Measurements from ENCODE around the gene INO80B.
"Not testable (repeated sequence)": the region's sequence is repeated elsewhere in the genome, so short reads cannot be mapped to it uniquely, and the experiment has no call there.

The INO80B gene

GRCh38 chr2:74425523-74425922 is 29.4 kb upstream of the INO80B start:
- DNase-seq (ENCODE audit: low read depth in 2 of 2): no peak

- DNase-seq (ENCODE audit: low read depth in 2 of 2): no peak
Measured at GRCh38 chr2:74426181-74426758, 28.6 kb upstream of the INO80B start.

- no peak for DNase-seq (ENCODE audit: low read depth in 2 of 2)
Measured at GRCh38 chr2:74427551-74427950, 27.3 kb upstream of the INO80B start.

GRCh38 chr2:74428675-74429074 is 26.2 kb upstream of the INO80B start:
- no peak for DNase-seq (ENCODE audit: low read depth in 2 of 2)

GRCh38 chr2:74429487-74430451 is 25.1 kb upstream of the INO80B start:
- no peak for DNase-seq (ENCODE audit: low read depth in 2 of 2)

GRCh38 chr2:74430502-74430901 is 24.4 kb upstream of the INO80B start:
- no peak for DNase-seq (ENCODE audit: low read depth in 2 of 2)

- DNase-seq (ENCODE audit: low read depth in 2 of 2): no peak
Measured at GRCh38 chr2:74436111-74436805, 18.6 kb upstream of the INO80B start.

GRCh38 chr2:74436848-74437695 is 17.8 kb upstream of the INO80B start:
- no peak for DNase-seq (ENCODE audit: low read depth in 2 of 2)

GRCh38 chr2:74438248-74438647 is 16.6 kb upstream of the INO80B start:
- DNase-seq (ENCODE audit: low read depth in 2 of 2): no peak

GRCh38 chr2:74439373-74439772 is 15.5 kb upstream of the INO80B start:
- DNase-seq (ENCODE audit: low read depth in 2 of 2): no peak

- no peak for DNase-seq (ENCODE audit: low read depth in 2 of 2)
Measured at GRCh38 chr2:74439803-74440377, 15.0 kb upstream of the INO80B start.

- DNase-seq (ENCODE audit: low read depth in 2 of 2): peak; percentile 19 to 43
Measured at GRCh38 chr2:74440378-74441169, 14.3 kb upstream of the INO80B start.

GRCh38 chr2:74441170-74441689 is 13.7 kb upstream of the INO80B start:
- no peak for DNase-seq (ENCODE audit: low read depth in 2 of 2)

- no peak for DNase-seq (ENCODE audit: low read depth in 2 of 2)
Measured at GRCh38 chr2:74441690-74442482, 13.0 kb upstream of the INO80B start, which contains the start of gene RTKN. Gene RTKN, minus strand, starts transcription at chr2:74441937. Its CDS starts 121 bp downstream, at chr2:74441816.

- DNase-seq (ENCODE audit: low read depth in 2 of 2): not testable (repeated sequence)
Measured at GRCh38 chr2:74442483-74443297, 12.2 kb upstream of the INO80B start.

GRCh38 chr2:74444498-74445318 is 10.2 kb upstream of the INO80B start:
- DNase-seq (ENCODE audit: low read depth in 2 of 2): no peak

- no peak for DNase-seq (ENCODE audit: low read depth in 2 of 2)
Measured at GRCh38 chr2:74447230-74447999, 7.5 kb upstream of the INO80B start.

Measured in stimulated activated CD8-positive, alpha-beta memory T cell treated with anti-CD3 and anti-CD28 coated beads, Interleukin-7, amount 100 ng/mL, for 4 hours (primary cell).